NT2/D1 (cell line): ENCODE results near the gene RTTN.
"Not testable (repeated sequence)": the region's sequence is repeated elsewhere in the genome, so short reads cannot be mapped to it uniquely, and the experiment has no call there.

Source experiments
- SUZ12 ChIP-seq: IDR thresholded peaks from 2 replicates; pipeline ENCODE4 v1.6.1; 2011; ENCODE audit not compliant: insufficient read length, insufficient read depth; ENCODE audit errors: extremely low read depth
- YY1 ChIP-seq: IDR thresholded peaks from 2 replicates; pipeline ENCODE4 v1.6.1; 2011; ENCODE audit not compliant: insufficient read length, insufficient read depth
- ZNF274 ChIP-seq: IDR thresholded peaks from 2 replicates; pipeline ENCODE4 v1.6.1; 2011; ENCODE audit warnings: mild to moderate bottlenecking, low read depth, low read length

GRCh38 chr18:70102854-70103253, 102.6 kb downstream of the RTTN start:
- TF ChIP-seq YY1, ZNF274, SUZ12: not testable (repeated sequence)
